Prostate gland (tissue), 2 donors: ENCODE measurements around the gene RSRC1. TPM values are rescaled to one million over a fixed set of nuclear protein-coding genes. Genes with fewer than 3 reads are reported as not detected.

Source experiments
- DNase-seq: peaks from one replicate; pipeline ENCODE4 v3.0.0-alpha.2; 2019; ENCODE audit warnings: low spot score
- H3K27ac ChIP-seq, 2 donors: fragments of 200-600 bp; sonication (generic); 2 replicates each; pipeline ENCODE4 v1.5.1; 2017 to 2019
- H3K27me3 ChIP-seq: fragments of 200-600 bp; sonication (generic); replicated peaks from 2 replicates; pipeline ENCODE4 v1.5.1; 2019; ENCODE audit not compliant: insufficient read depth
- H3K36me3 ChIP-seq, 2 donors: fragments of 200-600 bp; sonication (generic); 1 replicate in 1 of 2; 2 replicates in 1 of 2; pipeline versions ENCODE4 v1.5.1 to v1.8.1; 2017 to 2019
- H3K4me1 ChIP-seq: fragments of 200-600 bp; sonication (generic); replicated peaks from 2 replicates; pipeline ENCODE4 v1.5.1; 2019
- H3K4me3 ChIP-seq, 2 donors: fragments of 200-600 bp; sonication (generic); 2 replicates each; pipeline ENCODE4 v1.5.1; 2017 to 2019
- H3K9me3 ChIP-seq: fragments of 200-600 bp; sonication (generic); 2 replicates; pipeline ENCODE4 v1.5.1; 2017
- POLR2A ChIP-seq: fragments of 450-650 bp; IDR thresholded peaks from one replicate; pipeline ENCODE4 v1.6.1; 2016; ENCODE audit warnings: antibody characterized with exemption, mild to moderate bottlenecking
- POLR2AphosphoS5 ChIP-seq: sonication (generic); formaldehyde crosslinking; IDR thresholded peaks from one replicate; pipeline ENCODE4 v1.6.1; 2017; ENCODE audit warnings: antibody characterized with exemption
- WGBS: methylation state at CpG from one replicate; pipeline ENCODE4 v1.1.5; 2018; 5-methylcytosine and 5-hydroxymethylcytosine counted together
- intact Hi-C: fragments of 100-400 bp; cut with DNase I; formaldehyde crosslinking; loops from one replicate; pipeline ENCODE4 v1.14.2; 2022
- total RNA-seq, 2 donors: library from RNA; depleted of rRNA; stranded (reverse); fragments of >200 nt; gene quantifications; one replicate each; pipeline ENCODE4 v1.1.0, GENCODE V29; 2016
- TF ChIP-seq, protein P1 (sequence below), 4 experiments: fragments of 200-600 bp in 2 of 4; fragments of 450-650 bp in 2 of 4; sonication (generic) in 2 of 4; IDR thresholded peaks; 1 replicate in 3 of 4; 2 replicates in 1 of 4; pipeline ENCODE4 v1.5.1; 2016 to 2019; ENCODE audit warnings: antibody characterized with exemption in 4 of 4, mild to moderate bottlenecking in 2 of 4, moderate library complexity in 2 of 4

RSRC1 gene
- total RNA-seq, 2 donors from 2014 or later: 36.5 to 50.7 TPM

- TF ChIP-seq POLR2A: no peak
- TF ChIP-seq, protein P1, sequence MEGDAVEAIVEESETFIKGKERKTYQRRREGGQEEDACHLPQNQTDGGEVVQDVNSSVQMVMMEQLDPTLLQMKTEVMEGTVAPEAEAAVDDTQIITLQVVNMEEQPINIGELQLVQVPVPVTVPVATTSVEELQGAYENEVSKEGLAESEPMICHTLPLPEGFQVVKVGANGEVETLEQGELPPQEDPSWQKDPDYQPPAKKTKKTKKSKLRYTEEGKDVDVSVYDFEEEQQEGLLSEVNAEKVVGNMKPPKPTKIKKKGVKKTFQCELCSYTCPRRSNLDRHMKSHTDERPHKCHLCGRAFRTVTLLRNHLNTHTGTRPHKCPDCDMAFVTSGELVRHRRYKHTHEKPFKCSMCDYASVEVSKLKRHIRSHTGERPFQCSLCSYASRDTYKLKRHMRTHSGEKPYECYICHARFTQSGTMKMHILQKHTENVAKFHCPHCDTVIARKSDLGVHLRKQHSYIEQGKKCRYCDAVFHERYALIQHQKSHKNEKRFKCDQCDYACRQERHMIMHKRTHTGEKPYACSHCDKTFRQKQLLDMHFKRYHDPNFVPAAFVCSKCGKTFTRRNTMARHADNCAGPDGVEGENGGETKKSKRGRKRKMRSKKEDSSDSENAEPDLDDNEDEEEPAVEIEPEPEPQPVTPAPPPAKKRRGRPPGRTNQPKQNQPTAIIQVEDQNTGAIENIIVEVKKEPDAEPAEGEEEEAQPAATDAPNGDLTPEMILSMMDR (IDR thresholded peaks at IDR 0.05): no peak
- TF ChIP-seq POLR2AphosphoS5: no peak
- Histone ChIP-seq H3K4me1 (no peaks in the 10 kb centered on the region), H3K36me3 (no peaks in the 10 kb centered on the region), H3K9me3 (no peaks in the 10 kb centered on the region), H3K27me3 (peaks cover 23% of the 10 kb centered on the region), H3K27ac (no peak overlapping the region), H3K4me3 (no peak overlapping the region)
- intact Hi-C loops: no loop called here
- no peak for DNase-seq
- WGBS: 17% methylated on average over 15 of the region's 15 CpGs
Measured at GRCh38 chr3:158107605-158108444, 2.1 kb upstream of the RSRC1 start.

- peaks cover 16% of the 10 kb centered on the region for H3K27me3 ChIP-seq
- DNase-seq: no peak
- H3K4me1 ChIP-seq: no peaks in the 10 kb centered on the region
- H3K36me3 ChIP-seq: no peaks in the 10 kb centered on the region
- WGBS: 30% methylated on average over 2 of the region's 2 CpGs
- no peaks in the 10 kb centered on the region for H3K9me3 ChIP-seq
- intact Hi-C loops: no loop called here
- no peak overlapping the region for H3K4me3 ChIP-seq
- no peak for TF ChIP-seq POLR2AphosphoS5
- TF ChIP-seq, protein P1 (IDR thresholded peaks at IDR 0.05): no peak
- TF ChIP-seq POLR2A: no peak
- no peak overlapping the region for H3K27ac ChIP-seq
Measured at GRCh38 chr3:158108445-158108985, 1.4 kb upstream of the RSRC1 start.

DNA sequence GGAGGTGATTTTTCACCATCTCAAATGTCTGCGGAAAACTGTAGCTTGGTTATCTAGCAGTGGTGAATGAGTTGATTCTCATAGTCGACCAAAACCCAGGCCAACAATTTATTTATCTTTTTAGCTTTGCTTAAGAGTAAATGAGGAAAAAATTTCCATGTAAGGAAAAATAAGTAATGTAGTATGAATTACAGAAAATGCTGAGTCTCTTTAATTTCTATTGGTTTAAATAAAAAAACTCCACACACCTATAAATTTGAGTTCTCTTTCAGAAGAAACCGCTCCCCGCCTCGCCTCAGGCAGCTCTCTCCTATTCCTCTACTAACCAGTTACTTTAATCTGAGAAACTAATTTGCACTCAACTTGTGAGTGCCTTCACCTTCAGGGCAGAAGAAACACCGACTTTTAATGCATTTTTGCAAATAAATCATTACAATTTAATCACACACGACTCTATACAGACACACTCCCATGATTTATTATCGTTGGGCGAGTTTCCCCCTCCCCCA is 540 bp upstream of the RSRC1 start:
- Histone ChIP-seq H3K27ac (peak overlapping the region; percentile 67 to 69), H3K4me3 (peak overlapping the region; percentile 73 to 85), H3K4me1 (no peaks in the 10 kb centered on the region), H3K36me3 (no peaks in the 10 kb centered on the region), H3K9me3 (no peaks in the 10 kb centered on the region), H3K27me3 (peaks cover 15% of the 10 kb centered on the region)
- DNase-seq: no peak
- WGBS: 6% methylated on average over 9 of the region's 9 CpGs
- no peak for TF ChIP-seq POLR2A
- TF ChIP-seq POLR2AphosphoS5: no peak
- TF ChIP-seq, protein P1 (IDR thresholded peaks at IDR 0.05): no peak
- intact Hi-C loops: no loop called here

- no peak for DNase-seq
- no peaks in the 10 kb centered on the region for H3K9me3 ChIP-seq
- TF ChIP-seq POLR2A: no peak
- TF ChIP-seq POLR2AphosphoS5: no peak
- TF ChIP-seq, protein P1 (IDR thresholded peaks at IDR 0.05): no peak
- peaks cover 15% of the 10 kb centered on the region for H3K27me3 ChIP-seq
- peak overlapping the region; percentile 73 to 85 for H3K4me3 ChIP-seq
- H3K4me1 ChIP-seq: no peaks in the 10 kb centered on the region
- WGBS: 13% methylated on average over 4 of the region's 4 CpGs
- H3K27ac ChIP-seq: peak overlapping the region in 1 of 2 donors; percentile 67
- H3K36me3 ChIP-seq: no peaks in the 10 kb centered on the region
- intact Hi-C loops: no loop called here
Measured at GRCh38 chr3:158110658-158111018, 749 bp downstream of the RSRC1 start.
